GM19043 (cell line): Measurements from ENCODE around the gene MBOAT2.
"Not testable (repeated sequence)": the region's sequence is repeated elsewhere in the genome, so short reads cannot be mapped to it uniquely, and the experiment has no call there.

ENCODE experiments used
- ATAC-seq: cut with Tn5 transposase; IDR thresholded peaks from one replicate; pipeline ENCODE4 v1.9.1; 2021; ENCODE audit warnings: low read depth; ENCODE audit not compliant: unreplicated experiment

The MBOAT2 gene

GRCh38 chr2:9003616-9004337 lies at the start of gene MBOAT2:
TSS of gene MBOAT2 (minus strand) at chr2:9003684. CDS start at chr2:9003614, 70 bp downstream.
- peak; percentile 85 for ATAC-seq

GRCh38 chr2:9052821-9053533 lies 49.5 kb upstream of the MBOAT2 start:
- no peak for ATAC-seq

- ATAC-seq, result not testable (repeated sequence)
Measured at GRCh38 chr2:9051451-9051850, 48.0 kb upstream of the MBOAT2 start.

GRCh38 chr2:9050122-9050809 lies 46.8 kb upstream of the MBOAT2 start:
- no peak for ATAC-seq

GRCh38 chr2:9045595-9045994 lies 42.1 kb upstream of the MBOAT2 start:
- ATAC-seq, result no peak

- not testable (repeated sequence) for ATAC-seq
Measured at GRCh38 chr2:9043491-9043890, 40.0 kb upstream of the MBOAT2 start.

- no peak for ATAC-seq
Measured at GRCh38 chr2:9037166-9037565, 33.7 kb upstream of the MBOAT2 start.

GRCh38 chr2:9033385-9034168 lies 30.1 kb upstream of the MBOAT2 start:
- no peak for ATAC-seq

- no peak for ATAC-seq
Measured at GRCh38 chr2:9032536-9033255, 29.2 kb upstream of the MBOAT2 start.

- ATAC-seq, result no peak
Measured at GRCh38 chr2:9032121-9032520, 28.6 kb upstream of the MBOAT2 start.

GRCh38 chr2:9031246-9031645 lies 27.8 kb upstream of the MBOAT2 start:
- no peak for ATAC-seq

GRCh38 chr2:9030841-9031240 lies 27.4 kb upstream of the MBOAT2 start:
- no peak for ATAC-seq

- no peak for ATAC-seq
Measured at GRCh38 chr2:9030190-9030589, 26.7 kb upstream of the MBOAT2 start.

GRCh38 chr2:9029721-9030120 lies 26.2 kb upstream of the MBOAT2 start:
- no peak for ATAC-seq

GRCh38 chr2:9027884-9028283 lies 24.4 kb upstream of the MBOAT2 start:
- no peak for ATAC-seq

GRCh38 chr2:9025746-9026145 lies 22.3 kb upstream of the MBOAT2 start:
- ATAC-seq, result no peak

- ATAC-seq, result no peak
Measured at GRCh38 chr2:9024575-9024974, 21.1 kb upstream of the MBOAT2 start.

- no peak for ATAC-seq
Measured at GRCh38 chr2:9021563-9022211, 18.2 kb upstream of the MBOAT2 start.

- no peak for ATAC-seq
Measured at GRCh38 chr2:9020267-9020666, 16.8 kb upstream of the MBOAT2 start.

- no peak for ATAC-seq
Measured at GRCh38 chr2:9018534-9018933, 15.1 kb upstream of the MBOAT2 start.
